CD4-positive, alpha-beta T cell treated with Interleukin-4 for 4 hours (primary cell): ENCODE measurements around the gene ICA1.
"Not testable (repeated sequence)": the region's sequence is repeated elsewhere in the genome, so short reads cannot be mapped to it uniquely, and the experiment has no call there.

ENCODE experiments used
- DNase-seq: peaks from one replicate; pipeline ENCODE4 v3.0.0-alpha.2; 2020

The ICA1 gene

DNA sequence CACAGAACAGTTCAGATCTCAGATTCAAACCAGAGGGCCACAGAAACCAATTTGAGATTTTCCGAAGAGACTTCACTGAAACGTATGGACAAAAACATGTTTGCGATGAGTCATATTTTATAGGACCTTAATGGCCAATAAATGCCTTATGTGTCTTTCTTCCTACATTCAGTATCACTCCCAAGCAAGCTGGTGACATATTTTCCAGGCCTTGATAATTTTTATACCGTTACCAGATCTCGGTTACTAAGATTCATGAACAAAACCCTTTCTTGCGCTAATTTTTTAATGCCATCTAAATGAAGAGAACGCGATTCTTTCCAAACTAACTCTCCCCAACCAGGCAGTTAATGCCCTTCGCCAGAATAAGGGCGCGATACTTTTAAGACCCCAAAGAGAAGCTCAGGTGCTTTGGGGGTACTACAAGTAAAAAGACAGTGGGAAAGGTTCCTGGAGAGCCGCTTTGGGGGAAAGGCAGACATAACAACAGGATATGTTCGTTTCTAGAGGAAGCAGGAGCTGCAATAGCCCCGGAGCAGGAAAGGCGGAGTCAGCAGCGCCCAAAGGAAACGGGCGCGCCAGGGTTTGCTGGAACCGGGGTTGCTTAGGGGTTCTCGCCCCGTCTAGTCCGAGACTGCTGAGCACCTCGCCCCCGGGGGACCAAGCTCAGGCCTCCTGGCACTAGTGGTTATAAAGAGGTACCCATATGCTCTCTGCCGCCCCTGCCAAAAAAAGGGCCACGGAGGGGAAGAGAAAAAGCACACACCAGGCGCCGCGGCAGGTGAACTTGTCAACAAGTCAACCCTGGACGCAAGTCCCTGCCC is 884 bp downstream of the ICA1 start:
- no peak for DNase-seq

DNA sequence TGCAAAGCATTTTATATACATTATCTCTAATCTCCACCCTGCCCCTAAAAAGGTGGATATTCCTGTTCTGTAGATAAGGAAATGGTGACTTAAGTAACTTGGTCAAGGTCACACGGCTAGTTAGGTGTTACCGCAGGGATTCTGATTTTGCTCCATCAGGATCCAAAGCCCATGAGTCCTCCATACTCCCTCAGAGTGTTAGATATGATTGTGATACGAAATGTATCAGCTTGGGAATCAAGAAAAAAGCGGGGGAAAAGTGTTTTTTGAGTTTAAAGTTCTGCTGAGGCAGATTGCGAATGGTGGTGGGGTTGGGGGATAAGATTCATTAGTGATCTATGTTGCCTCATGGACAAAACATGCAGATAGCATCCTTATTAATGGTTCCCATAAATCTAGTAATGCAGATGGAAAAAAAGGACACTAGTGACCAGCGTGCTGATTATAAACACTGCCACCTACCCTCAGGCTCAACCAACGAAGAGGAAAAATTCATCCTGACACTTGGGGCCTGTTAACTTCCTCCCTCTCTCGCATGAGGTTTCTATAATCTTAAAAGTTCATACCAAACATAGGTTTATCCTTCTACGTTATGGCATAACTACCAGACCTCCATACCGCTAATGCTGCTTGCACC is 2.3 kb downstream of the ICA1 start:
- DNase-seq, result no peak

DNA sequence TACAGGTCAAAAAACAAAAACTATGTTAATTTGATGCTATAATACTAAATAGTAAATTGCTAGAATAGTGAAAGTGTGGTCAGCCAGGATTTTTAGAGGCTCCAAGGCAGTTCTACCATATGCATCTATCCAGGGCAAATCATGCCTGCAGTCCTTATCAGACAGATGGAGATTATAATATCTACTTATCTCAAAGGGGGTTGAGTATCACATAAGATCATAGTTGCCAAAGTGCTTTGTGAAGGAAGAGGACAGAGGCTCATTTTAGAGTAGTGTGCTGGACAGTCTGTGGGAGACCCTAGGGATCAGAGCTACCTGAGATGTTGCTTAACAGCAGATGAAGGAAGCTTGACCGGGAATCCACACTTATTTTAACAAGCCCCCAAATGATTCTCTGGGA is 3.2 kb downstream of the ICA1 start:
- DNase-seq, result no peak

DNA sequence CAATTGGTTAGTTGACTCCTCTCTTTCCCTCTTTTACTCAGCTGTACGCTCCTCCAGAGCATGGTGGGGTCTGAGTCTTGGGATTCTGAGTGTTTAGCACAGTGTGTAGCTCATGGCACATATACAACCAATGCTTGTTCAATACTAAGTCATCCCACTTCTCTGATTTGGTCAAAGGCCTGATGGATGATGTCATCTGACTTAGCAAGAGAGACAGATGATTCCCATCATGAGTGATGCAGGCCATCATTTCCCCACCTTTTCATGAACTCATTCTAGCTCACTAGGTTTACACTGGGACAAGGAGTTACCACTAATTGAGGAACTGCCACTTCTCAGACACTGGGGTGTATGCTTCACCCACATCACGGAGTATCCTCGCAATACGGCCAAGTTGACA is 3.8 kb downstream of the ICA1 start:
- DNase-seq, result no peak

DNA sequence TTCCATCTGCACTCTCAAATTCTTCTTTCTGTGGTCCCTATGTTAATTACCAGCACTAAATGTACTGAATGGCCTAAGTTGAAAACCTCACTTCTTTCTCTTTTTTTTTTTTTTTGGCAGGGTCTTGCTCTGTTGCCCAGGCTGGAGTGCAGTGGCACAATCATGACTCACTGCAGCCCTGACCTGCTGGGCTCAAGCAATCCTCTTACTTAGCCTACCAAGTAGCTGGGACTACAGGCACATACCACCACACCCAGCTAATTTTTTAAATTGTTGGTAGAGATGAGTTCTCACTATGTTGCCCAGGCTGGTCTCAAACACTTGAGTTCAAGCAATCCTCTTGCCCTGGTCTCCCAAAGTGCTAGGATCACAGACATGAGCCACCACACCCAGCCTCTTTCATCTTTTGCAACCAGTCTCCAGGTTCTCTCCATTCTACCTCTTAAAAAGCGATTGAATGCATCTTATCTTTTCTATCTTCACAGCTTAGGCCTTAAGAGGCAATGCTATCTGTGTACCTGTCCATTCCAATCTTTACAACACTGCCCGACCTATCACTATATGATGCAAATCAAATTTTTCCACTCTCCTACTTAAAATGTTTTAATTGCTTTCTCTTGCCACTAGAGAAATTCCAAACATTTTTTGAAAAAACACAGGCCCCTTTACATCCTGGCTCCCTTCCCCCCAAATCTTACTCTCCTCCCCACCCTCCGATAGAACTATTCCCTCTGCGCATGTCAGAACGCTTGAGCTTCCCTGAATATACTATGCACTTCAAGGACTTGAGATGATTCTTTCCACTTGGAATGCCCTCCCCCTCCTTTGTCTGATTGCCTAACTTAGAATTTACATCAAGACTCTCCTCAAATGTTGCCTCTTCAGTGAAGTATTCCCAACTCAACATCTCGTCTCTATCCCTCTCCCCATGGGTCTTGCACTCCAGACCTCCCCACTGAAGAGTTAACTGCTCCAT is 6.0 kb downstream of the ICA1 start:
- no peak for DNase-seq

DNA sequence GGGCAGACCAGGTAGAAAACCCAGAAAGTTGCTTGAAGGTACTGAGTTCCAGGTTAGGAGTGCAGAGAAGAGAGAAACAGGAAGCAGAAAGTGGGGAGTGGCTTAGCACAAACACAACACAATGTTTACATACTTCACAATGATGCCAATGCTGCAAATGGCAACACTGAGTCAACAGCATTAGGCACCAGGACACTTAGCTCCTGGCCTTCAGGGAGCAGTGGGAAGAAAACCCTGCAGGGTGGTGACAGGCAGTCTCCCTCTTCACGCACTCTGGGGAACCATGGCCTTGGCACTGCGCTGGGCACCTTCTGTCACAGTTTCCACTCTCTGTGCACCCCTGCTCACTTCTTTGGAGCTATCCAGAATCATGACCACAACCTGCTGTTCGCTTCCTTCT is 7.3 kb downstream of the ICA1 start:
- DNase-seq, result no peak

DNA sequence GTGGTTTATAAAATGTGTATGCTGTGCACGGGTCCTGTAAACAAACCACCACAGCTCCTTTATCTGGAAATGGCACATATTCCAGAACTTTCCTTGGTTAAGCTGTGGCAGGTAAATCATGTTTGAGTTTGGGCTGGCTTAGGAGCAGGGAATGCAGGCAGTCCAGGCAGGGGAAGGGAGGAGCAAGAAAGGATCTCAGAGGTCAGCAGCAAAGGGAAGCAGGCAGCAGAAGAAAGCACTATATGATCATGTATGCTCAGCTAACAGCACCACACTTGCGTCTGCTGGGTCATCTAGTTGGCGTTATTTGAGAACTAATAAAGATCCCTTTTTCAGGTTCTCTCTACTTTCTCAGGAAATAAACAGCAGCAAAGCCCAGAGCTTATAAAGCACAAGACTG is 7.8 kb downstream of the ICA1 start:
- DNase-seq, result no peak

DNA sequence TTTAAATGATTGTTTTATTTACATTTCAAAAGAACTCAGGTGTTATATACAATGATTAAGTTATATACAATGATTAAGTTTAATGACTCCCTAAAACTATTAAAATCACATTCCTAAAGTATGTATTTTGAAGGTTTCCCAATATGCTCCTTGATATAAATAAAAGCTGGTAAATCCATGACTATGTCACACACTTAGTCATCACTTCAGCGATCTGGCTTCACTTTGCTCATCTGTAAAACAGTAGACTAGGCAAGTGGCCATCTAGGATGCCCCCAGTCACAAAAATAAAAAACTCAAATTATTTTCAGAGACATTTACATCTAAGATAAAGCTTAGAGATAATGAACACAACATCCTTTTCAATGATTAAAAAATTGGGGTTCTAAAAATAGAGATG is 10.8 kb downstream of the ICA1 start:
- no peak for DNase-seq

DNA sequence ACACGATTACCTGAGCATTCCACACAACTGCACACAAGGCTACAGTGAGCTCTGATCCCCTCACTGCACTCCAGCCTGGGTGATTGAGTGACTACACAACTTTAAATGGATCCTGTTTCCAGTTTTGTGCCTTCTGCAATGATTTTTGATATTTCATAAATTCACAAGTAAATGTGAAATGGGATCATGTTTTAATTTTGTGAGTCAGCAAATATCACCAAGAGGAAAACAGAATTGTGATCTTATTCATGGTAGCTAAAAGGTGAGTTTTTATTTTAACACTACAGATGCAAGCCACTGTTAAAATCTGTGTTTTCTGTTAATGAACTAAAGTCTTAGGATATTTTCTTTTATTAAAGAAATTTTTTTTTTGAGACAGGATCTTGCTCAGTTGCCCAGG is 11.4 kb downstream of the ICA1 start:
- no peak for DNase-seq

DNA sequence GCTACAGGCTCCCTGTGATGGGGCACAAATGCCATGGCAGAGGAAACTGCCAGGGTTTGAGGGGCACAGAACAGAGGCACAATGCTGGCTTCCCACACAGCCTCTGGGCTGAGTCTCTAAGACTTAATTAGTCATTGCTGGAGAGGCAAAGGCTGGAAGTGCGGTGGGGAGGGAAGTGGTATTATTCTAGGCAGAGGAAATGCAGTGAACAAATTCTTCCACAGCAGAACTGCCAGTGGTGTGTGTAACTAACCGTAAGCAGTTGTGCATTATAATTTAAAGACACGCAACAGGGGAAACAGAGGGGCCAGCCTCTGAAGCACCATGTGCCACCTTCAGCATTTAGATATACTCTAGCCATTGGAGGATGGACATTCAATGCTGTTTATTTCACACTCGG is 12.8 kb downstream of the ICA1 start:
- no peak for DNase-seq

DNA sequence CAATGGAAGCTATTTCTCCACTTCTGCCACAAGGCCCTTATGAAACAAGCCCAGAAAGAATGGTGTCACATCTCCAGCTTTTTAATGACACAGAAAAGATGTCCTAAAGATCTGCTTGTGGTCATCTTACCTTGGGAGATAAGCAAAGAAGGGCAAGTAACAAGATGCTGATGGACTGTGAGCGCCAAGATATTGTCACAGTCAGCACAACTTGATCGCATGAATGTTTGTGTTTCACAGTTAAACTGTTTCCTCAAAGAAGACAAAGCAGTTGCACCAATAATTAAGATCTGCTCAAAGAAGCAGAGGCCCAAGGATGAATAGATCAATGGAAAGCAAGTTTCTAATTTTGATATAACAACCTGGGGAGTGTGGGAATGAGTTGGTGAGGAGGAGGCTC is 15.9 kb downstream of the ICA1 start:
- DNase-seq, result no peak

DNA sequence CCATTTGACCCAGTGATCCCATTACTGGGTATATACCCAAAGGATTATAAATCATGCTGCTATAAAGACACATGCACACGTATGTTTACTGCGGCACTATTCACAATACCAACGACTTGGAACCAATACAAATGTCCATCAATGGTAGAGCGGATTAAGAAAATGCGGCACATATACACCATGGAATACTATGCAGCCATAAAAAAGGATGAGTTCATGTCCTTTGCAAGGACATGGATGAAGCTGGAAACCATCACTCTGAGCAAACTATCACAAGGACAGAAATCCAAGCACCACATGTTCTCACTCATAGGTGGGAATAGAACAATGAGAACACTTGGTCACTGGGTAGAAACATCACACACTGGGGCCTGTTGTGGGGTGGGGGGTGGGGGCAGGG is 16.9 kb downstream of the ICA1 start:
- DNase-seq, result not testable (repeated sequence)

DNA sequence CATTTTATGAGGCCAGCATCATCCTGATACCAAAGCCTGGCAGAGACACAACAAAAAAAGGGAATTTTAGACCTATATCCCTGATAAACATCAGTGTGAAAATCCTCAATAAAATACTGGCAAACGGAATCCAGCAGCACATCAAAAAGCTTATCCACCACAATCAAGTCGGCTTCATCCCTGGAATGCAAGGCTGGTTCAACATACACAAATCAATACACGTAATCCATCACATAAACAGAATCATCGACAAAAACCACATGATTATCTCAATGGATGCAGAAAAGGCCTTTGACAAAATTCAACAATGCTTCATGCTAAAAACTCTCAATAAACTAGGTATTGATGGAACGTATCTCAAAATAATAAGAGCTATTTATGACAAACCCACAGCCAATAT is 18.9 kb downstream of the ICA1 start:
- DNase-seq, result not testable (repeated sequence)

DNA sequence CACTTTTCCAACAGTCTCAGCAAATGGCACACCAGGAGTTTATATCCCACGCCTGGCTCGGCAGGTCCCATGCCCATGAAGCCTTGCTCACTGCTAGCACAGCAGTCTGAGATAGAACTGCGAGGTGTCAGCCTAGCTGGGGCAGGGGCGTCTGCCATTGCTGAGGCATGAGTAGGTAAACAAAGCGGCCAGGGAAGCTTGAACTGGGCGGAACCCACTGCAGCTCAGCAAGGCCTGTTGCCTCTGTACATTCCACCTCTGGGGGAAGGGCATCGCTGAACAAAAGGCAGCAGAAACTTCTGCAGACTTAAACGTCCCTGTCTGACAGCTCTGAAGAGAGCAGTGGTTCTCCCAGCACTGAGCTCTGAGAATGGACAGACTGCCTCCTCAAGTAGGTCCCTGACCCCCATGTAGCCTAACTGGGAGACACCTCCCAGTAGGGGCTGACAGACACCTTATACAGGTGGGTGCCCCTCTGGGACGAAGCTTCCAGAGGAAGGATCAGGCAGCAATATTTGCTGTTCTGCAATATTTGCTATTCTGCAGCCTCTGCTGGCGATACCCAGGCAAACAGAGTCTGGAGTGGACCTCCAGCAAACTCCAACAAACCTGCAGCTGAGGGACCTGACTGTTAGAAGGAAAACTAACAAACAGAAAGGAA is 22.1 kb downstream of the ICA1 start:
- not testable (repeated sequence) for DNase-seq

DNA sequence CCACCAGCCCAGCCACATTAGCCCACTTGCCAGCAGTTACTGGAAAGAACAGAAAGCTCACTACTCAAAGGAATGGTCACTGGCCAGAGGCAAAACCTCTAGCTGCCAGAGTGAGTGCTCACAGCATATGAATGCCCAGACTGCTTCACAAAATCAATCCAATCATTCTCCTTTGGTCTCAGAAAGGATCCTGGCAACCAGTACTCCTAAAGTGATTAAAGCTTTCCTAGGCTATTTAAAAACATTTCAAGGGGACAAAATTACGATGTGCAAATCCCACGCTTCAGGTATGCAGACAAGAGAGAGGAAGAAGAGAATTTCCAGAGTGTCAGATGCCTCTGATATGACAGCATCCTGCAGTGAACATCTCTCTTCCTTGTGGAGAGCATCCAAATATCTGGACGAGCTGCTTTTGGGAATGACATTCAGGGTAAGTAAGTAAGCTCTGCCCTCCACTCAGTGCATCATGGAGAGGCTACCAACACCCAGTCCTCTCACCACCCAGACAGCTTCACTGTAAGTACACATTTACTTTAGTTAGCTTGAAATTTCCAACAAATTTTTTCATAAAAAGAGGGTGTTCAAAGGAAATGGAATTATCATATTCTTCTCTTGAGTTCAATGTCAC is 25.1 kb downstream of the ICA1 start:
- DNase-seq, result no peak

DNA sequence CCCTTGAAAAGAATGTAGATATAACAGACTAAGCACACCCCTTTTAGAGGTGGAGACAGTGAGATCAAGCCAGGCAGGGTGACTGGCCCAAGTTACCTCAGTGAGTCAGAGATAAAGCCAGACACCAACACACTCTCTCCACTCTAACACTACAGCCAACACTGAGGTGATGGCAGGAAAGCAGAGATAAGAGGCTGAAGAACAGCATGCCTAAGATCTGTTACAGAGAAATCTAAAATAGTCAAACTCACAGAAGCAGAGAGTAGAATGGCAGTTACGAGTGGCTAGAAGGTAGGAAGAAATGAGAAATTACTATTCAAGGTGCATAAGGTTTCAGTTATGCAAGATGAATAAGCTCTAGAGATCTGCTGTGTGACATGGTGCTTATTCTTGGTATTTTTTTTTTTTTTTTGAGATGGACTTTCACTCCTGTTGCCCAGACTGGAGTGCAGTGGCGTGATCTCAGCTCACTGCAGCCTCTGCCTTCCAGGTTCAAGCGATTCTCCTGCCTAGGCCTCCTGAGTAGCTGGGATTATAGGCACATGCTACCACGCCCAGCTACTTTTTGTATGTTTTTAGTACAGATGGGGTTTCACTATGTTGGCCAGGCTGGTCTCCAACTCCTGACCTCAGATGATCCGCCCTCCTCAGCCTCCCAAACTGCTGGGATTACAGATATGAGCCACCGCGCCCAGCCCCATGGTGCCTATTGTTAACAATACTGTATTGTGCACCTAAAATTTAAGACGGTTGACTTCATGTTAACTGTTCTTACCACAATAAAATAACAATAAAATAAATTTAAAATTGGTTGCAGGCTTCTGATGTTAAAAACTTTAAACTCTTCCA is 28.7 kb downstream of the ICA1 start:
- no peak for DNase-seq

DNA sequence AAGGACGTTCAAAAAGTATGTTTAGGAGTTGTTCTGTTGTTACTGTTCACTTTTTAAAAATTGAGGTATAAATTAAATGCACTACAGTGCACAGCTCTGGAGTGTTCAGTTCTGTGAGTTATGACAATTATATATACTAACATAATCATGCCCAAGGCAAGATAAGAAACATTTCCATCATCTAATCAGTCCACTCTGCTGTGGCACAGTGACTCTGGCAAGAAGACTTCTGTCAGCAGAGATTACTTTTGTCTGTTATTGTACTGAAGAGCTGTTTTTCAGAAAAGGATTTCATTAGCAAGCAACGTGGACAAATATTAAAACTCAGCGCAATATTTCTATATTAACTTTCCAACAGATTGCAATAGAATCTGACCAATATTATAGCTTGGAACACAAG is 32.0 kb downstream of the ICA1 start:
- no peak for DNase-seq

DNA sequence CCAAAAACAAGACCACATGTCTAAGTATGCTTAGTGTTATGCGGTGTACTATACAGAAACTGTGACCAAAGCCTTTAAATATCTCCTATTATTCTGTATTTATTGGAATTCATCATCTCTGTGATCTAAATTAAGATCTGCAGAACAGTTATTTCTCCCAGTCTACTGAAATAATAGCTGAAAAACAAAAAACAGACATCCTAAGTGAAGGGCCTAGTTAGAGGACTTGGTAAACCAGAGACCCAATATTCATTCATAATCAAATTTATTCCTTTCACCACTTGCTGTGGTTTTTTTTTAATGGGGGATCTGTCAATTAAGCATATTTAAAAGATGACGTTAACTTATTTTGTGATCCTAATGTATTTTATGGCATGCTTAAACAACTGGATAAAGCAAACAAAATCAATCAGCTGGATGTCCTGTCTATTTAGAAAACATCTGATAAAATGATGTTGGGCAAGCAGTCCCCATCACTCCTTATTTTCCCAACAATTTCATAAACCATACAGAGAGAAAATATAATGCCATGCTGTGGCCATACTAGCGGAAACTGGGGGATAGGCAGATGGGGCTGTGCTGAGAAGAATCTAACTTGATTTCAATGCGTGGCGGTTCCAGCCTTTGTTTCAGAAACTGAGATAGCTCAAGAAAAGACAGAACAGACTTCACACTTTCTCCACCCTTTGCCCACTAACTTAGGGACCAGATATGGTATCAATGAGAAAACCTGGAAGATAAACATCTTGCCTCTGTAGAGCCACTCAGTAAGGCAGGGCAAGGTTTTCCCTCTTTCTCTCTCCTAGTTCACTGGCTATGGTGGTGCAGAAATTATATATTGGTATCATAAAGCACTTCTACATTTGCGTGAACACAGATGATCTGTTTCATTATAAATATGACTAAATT is 32.9 kb downstream of the ICA1 start:
- no peak for DNase-seq

DNA sequence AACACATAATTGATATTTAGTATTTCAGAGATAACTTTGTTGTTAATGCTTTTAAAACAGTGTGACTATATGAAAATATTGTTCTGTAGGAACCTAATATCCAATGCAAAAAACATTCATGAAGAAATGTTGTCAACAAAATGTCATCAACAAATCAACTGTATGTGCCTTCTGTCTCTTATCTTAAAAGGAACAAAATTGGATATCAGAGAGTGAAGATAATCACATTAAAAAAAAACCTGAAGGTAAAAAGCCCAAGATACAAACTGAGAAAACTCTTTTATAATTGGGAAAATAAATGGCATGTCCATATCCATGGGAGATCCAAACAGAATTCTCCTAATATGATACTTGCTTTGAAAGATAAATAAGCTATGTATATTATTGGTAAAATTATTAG is 33.9 kb downstream of the ICA1 start:
- DNase-seq, result no peak

DNA sequence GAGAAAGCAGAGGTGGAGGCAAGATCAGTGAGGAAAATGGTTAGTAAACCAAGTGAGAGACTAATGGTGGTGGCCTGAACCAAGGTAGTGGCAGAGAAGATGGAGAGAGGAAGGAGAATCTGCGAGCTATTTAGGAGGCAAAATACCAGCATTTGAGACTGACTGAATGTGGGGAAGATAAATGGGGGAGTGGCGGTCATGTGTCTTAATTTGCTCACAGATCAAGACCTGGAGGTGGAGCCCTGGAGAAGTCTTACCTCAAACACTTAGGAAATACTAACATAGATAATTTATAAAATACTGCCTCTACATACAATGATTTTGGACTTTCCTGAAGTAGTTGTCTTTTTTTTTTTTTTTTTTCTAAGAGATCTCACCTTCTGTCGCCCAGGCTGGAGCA is 34.7 kb downstream of the ICA1 start:
- DNase-seq, result no peak
